ENCODE data around the gene ZNF385C. TPM values are rescaled to one million over a fixed set of nuclear protein-coding genes. Genes with fewer than 3 reads are reported as not detected.

ZNF385C gene
- total RNA-seq, 1 experiment from 2014 or later: 2.8 TPM

GRCh38 chr17:42127414-42127813 lies 29.1 kb upstream of the ZNF385C start:
- TF ChIP-seq CTCF (conservative IDR thresholded peaks at IDR 0.05): no peak
- no peak overlapping the region for H3K23ac ChIP-seq (ENCODE audit: insufficient read length, low read depth, low read length)
- no peaks in the 10 kb centered on the region for H3K23me2 ChIP-seq (ENCODE audit: insufficient read length, low read depth, low read length, poor library complexity, severe bottlenecking)
- no peak overlapping the region for H4K8ac ChIP-seq (replicated peaks; ENCODE audit: insufficient read length, low read depth, low read length)
- Mint-ChIP-seq H3K4me1 (peaks cover 10 to 15% of the 10 kb centered on the region in 2 experiments), H3K36me3 (ENCODE audit: insufficient read depth in 1 of 3, low read depth in 3 of 3) (peaks cover 20 to 72% (median 54%) of the 10 kb centered on the region in 3 experiments; a peak in 6 of 7 replicates), H3K27me3 (ENCODE audit: low read depth) (no peaks in the 10 kb centered on the region), H3K27ac (no peak overlapping the region), H3K4me3 (no peak overlapping the region), H3K9me3 (no peaks in the 10 kb centered on the region)
- H4K5ac ChIP-seq (ENCODE audit: insufficient read length, low read depth, low read length): no peak overlapping the region
- no peak overlapping the region for H2BK12ac ChIP-seq (ENCODE audit: insufficient read length, low read depth, low read length)
- no peaks in the 10 kb centered on the region for H3K79me1 ChIP-seq (ENCODE audit: insufficient read depth, low read depth, low read length, poor library complexity, severe bottlenecking)
- no peak overlapping the region for H2BK20ac ChIP-seq (ENCODE audit: low read depth, low read length, poor library complexity, severe bottlenecking)
- no peak overlapping the region for H2BK5ac ChIP-seq (ENCODE audit: insufficient read length, low read length)
- no peaks in the 10 kb centered on the region for H3K79me2 ChIP-seq (ENCODE audit: insufficient read depth, low read length)
- DNase-seq: no peak
- peaks cover 2% of the 10 kb centered on the region; the same call in 1 of the 2 replicates for H3K27me3 ChIP-seq (ENCODE audit: insufficient read depth, low read length)
- H2BK15ac ChIP-seq (ENCODE audit: low read depth, low read length): no peak overlapping the region
- H3K18ac ChIP-seq (ENCODE audit: insufficient read length, low read depth, low read length): no peak overlapping the region
- no peak overlapping the region for H2BK120ac ChIP-seq (ENCODE audit: low read depth, low read length, poor library complexity, severe bottlenecking)
- no CpG with 5 or more reads among the region's 6 CpGs for WGBS (ENCODE audit: extremely low coverage, insufficient read length, low lambda C conversion rate)
- H2AK5ac ChIP-seq (ENCODE audit: insufficient read length, low read length): no peak overlapping the region
- H3K56ac ChIP-seq (ENCODE audit: insufficient read length, low read depth, low read length): no peak overlapping the region
- H3K4me2 ChIP-seq (ENCODE audit: insufficient read depth, insufficient read length, low read length): no peak overlapping the region
- no peak overlapping the region for H3K14ac ChIP-seq (ENCODE audit: insufficient read depth, low read length)
- H3K9ac ChIP-seq (ENCODE audit: extremely low read depth, insufficient read length, low read length): no peak overlapping the region
- no peaks in the 10 kb centered on the region for H3K4me1 ChIP-seq (ENCODE audit: insufficient read depth, low read length)
- H4K91ac ChIP-seq (ENCODE audit: insufficient read length, low read depth, low read length): no peak overlapping the region
- H3K9me3 ChIP-seq (ENCODE audit: control insufficient read depth, low read depth, low read length): no peaks in the 10 kb centered on the region
- H4K20me1 ChIP-seq (ENCODE audit: control insufficient read depth, insufficient read depth, insufficient read length): no peaks in the 10 kb centered on the region
- H3K4ac ChIP-seq (ENCODE audit: low read depth, low read length): no peak overlapping the region
- H3T11ph ChIP-seq (ENCODE audit: low read length): no peak overlapping the region
- no peak overlapping the region for H3K27ac ChIP-seq (ENCODE audit: insufficient read length, low read depth, low read length)
- H2AFZ ChIP-seq (ENCODE audit: low read length): no peak overlapping the region

Measured in H9 (cell line).